HCT116 (cell line): ENCODE measurements around the gene TUBB4B. TPM values are rescaled to one million over a fixed set of nuclear protein-coding genes. Genes with fewer than 3 reads are reported as not detected.

ENCODE experiments used
- ATAC-seq: fragments of 200-7000 bp; cut with Tn5 transposase; 2 replicates; pipeline ENCODE4 v1.9.1; 2020; ENCODE audit warnings: mild to moderate bottlenecking, moderate library complexity
- BruUV-seq: library from RNA; stranded (reverse); fragments of 400-500 nt; replicated peaks from 2 replicates; lab custom pipeline; 2021; lab: Mats Ljungman, UMichigan
- CTCF ChIA-PET: fragments of 300-600 bp; sonication (Branson Sonifier 250); formaldehyde crosslinking; loops from one replicate; lab custom pipeline; 2021; ENCODE audit warnings: antibody characterized with exemption; lab: Charles Lee
- POLR2A ChIA-PET: fragments of 300-600, 350-600 bp; sonication (Branson Sonifier 250); formaldehyde crosslinking; loops from one replicate; lab custom pipeline; 2021; ENCODE audit warnings: antibody characterized with exemption; lab: Charles Lee
- RAD21 ChIA-PET, 2 experiments: fragments of 300-600 bp; sonication (Branson Sonifier 250); formaldehyde crosslinking; loops; one replicate each; lab custom pipeline; 2023; ENCODE audit warnings: low total read pairs in 2 of 2; ENCODE audit not compliant: uncharacterized antibody in 2 of 2, unreplicated experiment in 2 of 2, low non-redundant PET in 1 of 2; lab: Charles Lee
- DNase-seq: peaks from one replicate; pipeline ENCODE4 v3.0.0-alpha.2; 2010; ENCODE audit warnings: low read depth, low spot score
- H2AFZ ChIP-seq: fragments of 200-600 bp; shearing (Covaris generic), sonication (generic); 2 replicates; pipeline ENCODE4 v1.6.1; 2017; ENCODE audit warnings: low read depth, mixed run types, mixed read lengths, antibody characterized with exemption, low read length; ENCODE audit not compliant: poor library complexity, severe bottlenecking
- H3K27ac ChIP-seq: 2 replicates; pipeline ENCODE4 v1.5.1; 2012; ENCODE audit warnings: low read depth, low read length
- H3K27me3 ChIP-seq: fragments of 200-600 bp; sonication (generic); 2 replicates; pipeline ENCODE4 v1.6.1; 2016; ENCODE audit warnings: mixed run types, low read length, mixed read lengths; ENCODE audit not compliant: insufficient read depth
- H3K36me3 ChIP-seq, 2 experiments: fragments of 200-500 bp in 1 of 2; fragments of 200-600 bp in 1 of 2; sonication (Bioruptor generic) in 1 of 2; sonication (generic) in 1 of 2; 2 replicates each; pipeline versions ENCODE4 v1.5.1 to v1.6.1; 2014 to 2016; ENCODE audit warnings: low read length in 2 of 2, inconsistent platforms in 1 of 2, mixed read lengths in 1 of 2, mixed run types in 1 of 2; ENCODE audit not compliant: insufficient read depth in 2 of 2, control insufficient read depth in 1 of 2
- H3K4me1 ChIP-seq, 2 experiments: fragments of 200-600 bp in 1 of 2; sonication (generic) in 1 of 2; 2 replicates each; pipeline versions ENCODE4 v1.5.1 to v1.6.1; 2012 to 2017; ENCODE audit warnings: low read length in 2 of 2, inconsistent platforms in 1 of 2, mild to moderate bottlenecking in 1 of 2, mixed read lengths in 1 of 2, mixed run types in 1 of 2, moderate library complexity in 1 of 2; ENCODE audit not compliant: insufficient read depth in 2 of 2, control insufficient read depth in 1 of 2
- H3K4me2 ChIP-seq: fragments of 200-600 bp; sonication (generic); 2 replicates; pipeline ENCODE4 v1.6.1; 2017; ENCODE audit warnings: mixed run types, low read length, mixed read lengths
- H3K4me3 ChIP-seq, 2 experiments: fragments of 200-600 bp in 1 of 2; sonication (generic) in 1 of 2; replicated peaks in 1 of 2; 2 replicates each; pipeline ENCODE4 v1.5.1; 2011 to 2016; ENCODE audit warnings: low read length in 2 of 2, control low read depth in 1 of 2, low read depth in 1 of 2, mild to moderate bottlenecking in 1 of 2, mixed read lengths in 1 of 2, mixed run types in 1 of 2
- H3K79me2 ChIP-seq: fragments of 200-600 bp; sonication (generic); 2 replicates; pipeline ENCODE4 v1.6.1; 2017; ENCODE audit warnings: mild to moderate bottlenecking, mixed run types, low read length, moderate library complexity, mixed read lengths; ENCODE audit not compliant: insufficient read depth
- H3K9ac ChIP-seq: fragments of 200-600 bp; sonication (generic); 2 replicates; pipeline ENCODE4 v1.6.1; 2016; ENCODE audit warnings: low read length, mixed read lengths
- H3K9me2 ChIP-seq: fragments of 200-600 bp; sonication (generic), shearing (Covaris generic); 2 replicates; pipeline ENCODE4 v1.6.1; 2017; ENCODE audit warnings: mixed run types, mild to moderate bottlenecking, moderate library complexity; ENCODE audit not compliant: insufficient read depth
- H3K9me3 ChIP-seq, 2 experiments: fragments of 200-500 bp in 1 of 2; fragments of 200-600 bp in 1 of 2; sonication (Bioruptor generic) in 1 of 2; sonication (generic) in 1 of 2; 2 replicates each; pipeline ENCODE4 v1.6.1; 2014 to 2017; ENCODE audit warnings: low read length in 2 of 2, mixed read lengths in 2 of 2, inconsistent platforms in 1 of 2, low read depth in 1 of 2, mild to moderate bottlenecking in 1 of 2, mixed run types in 1 of 2, moderate library complexity in 1 of 2; ENCODE audit not compliant: control insufficient read depth in 1 of 2, insufficient read depth in 1 of 2
- H4K20me1 ChIP-seq: fragments of 200-600 bp; sonication (generic), shearing (Covaris generic); 2 replicates; pipeline ENCODE4 v1.6.1; 2017; ENCODE audit warnings: mixed run types, mild to moderate bottlenecking, moderate library complexity; ENCODE audit not compliant: insufficient read depth
- CBX3 ChIP-seq: IDR thresholded peaks from 2 replicates; pipeline ENCODE4 v1.6.1; 2012; ENCODE audit warnings: low read depth
- CEBPB ChIP-seq: IDR thresholded peaks from 2 replicates; pipeline ENCODE4 v1.6.1; 2012; ENCODE audit warnings: low read depth
- EGR1 ChIP-seq: IDR thresholded peaks from 2 replicates; pipeline ENCODE4 v1.6.1; 2012; ENCODE audit warnings: low read depth
- EZH2 ChIP-seq: fragments of 200-600 bp; sonication (generic); IDR thresholded peaks from 2 replicates; pipeline ENCODE4 v1.6.1; 2017; ENCODE audit warnings: antibody characterized with exemption, mixed run types
- EZH2phosphoT487 ChIP-seq: fragments of 200-600 bp; IDR thresholded peaks from 2 replicates; pipeline ENCODE4 v1.6.1; 2018; ENCODE audit warnings: antibody characterized with exemption, borderline replicate concordance
- FOSL1 ChIP-seq: IDR thresholded peaks from 2 replicates; pipeline ENCODE4 v1.6.1; 2012; ENCODE audit warnings: low read depth
- JUND ChIP-seq: IDR thresholded peaks from 2 replicates; pipeline ENCODE4 v1.6.1; 2012
- POLR2A ChIP-seq: IDR thresholded peaks from 2 replicates; pipeline ENCODE4 v1.7.0; 2011; ENCODE audit warnings: borderline replicate concordance; ENCODE audit not compliant: insufficient read depth, insufficient read length; ENCODE audit errors: extremely low read depth
- POLR2AphosphoS5 ChIP-seq: IDR thresholded peaks from 2 replicates; pipeline ENCODE4 v1.6.1; 2011; ENCODE audit warnings: mild to moderate bottlenecking, low read depth, low read length, moderate library complexity
- SP1 ChIP-seq: IDR thresholded peaks from 2 replicates; pipeline ENCODE4 v1.6.1; 2012; ENCODE audit warnings: low read depth
- SRF ChIP-seq: IDR thresholded peaks from 2 replicates; pipeline ENCODE4 v1.6.1; 2012; ENCODE audit warnings: low read depth
- ZNF274 ChIP-seq: fragments of 200-500 bp; sonication (Bioruptor generic); IDR thresholded peaks from 2 replicates; pipeline ENCODE4 v1.6.1; 2014; ENCODE audit warnings: mild to moderate bottlenecking, low read depth, low read length, inconsistent platforms
- intact Hi-C: fragments of 100-400 bp; cut with micrococcal nuclease; formaldehyde crosslinking; loops from 2 replicates; pipeline ENCODE4 v1.10.0; 2022
- total RNA-seq: library from RNA; stranded (reverse); gene quantifications from one replicate; pipeline ENCODE4 v1.2.1, GENCODE V29; 2021; ENCODE audit not compliant: unreplicated experiment
- TF ChIP-seq, protein P1 (sequence below): IDR thresholded peaks from 2 replicates; pipeline ENCODE4 v1.6.1; 2012
- TF ChIP-seq, protein P2 (sequence below): IDR thresholded peaks from 2 replicates; pipeline ENCODE4 v1.6.1; 2011; ENCODE audit warnings: mild to moderate bottlenecking, low read length, moderate library complexity; ENCODE audit not compliant: insufficient replicate concordance; ENCODE audit errors: extremely low read depth

The TUBB4B gene
- total RNA-seq, 1 experiment from 2014 or later, result 502 TPM

DNA sequence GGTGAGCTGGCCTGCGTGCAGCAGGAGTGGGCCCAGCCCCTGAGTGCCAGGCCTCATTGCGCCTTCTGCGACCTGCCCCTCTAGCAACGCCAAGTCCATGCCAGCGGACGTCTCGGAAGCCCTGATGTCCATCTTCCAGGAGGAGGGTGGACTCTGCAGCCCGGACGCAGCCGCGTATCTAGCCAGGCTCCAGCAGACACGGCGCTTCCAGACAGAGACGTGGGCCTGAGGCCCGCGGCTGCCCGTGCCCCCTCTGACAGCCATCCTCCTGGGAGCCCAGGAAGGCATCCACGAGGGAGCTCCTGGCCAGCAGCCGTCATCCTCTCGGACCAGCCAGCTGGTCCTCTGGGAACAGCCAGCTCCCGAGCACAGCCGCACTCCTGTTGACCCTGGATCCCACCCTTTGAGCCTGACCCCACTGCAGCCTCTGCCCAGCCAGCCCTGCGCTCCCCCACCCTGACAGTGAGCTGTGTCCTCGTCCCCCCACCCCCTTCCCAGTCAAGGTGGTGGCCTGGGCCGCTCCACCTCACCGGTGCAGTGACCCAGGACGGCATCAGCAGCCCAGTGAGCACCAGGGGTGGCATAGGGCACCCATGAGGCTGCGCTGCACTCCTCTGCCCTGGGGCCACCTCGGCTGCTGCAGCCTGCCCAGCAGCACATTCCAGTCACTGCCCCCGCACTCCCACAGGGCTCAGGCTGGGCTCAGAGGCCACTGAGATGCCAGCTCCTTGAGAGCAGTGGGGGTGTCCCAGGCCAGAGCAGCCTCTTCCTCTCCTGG lies 24.7 kb upstream of the TUBB4B start:
- intact Hi-C loops, result no loop called here
- no peaks in the 10 kb centered on the region for H4K20me1 ChIP-seq
- no peak overlapping the region for H2AFZ ChIP-seq
- peaks cover 28 to 53% of the 10 kb centered on the region in 2 experiments for H3K4me1 ChIP-seq
- ATAC-seq, result no peak
- ChIA-PET CTCF (interaction anchor here (0.7 to 1.7 kb wide), 3 partner anchors 11 to 20 kb away, joined by 3 to 8 read pairs (median 3); partner anchors contain the start of gene RNF224), POLR2A (interaction anchor here (0.7 to 1.8 kb wide), 2 partner anchors 10 to 53 kb away, joined by 5 to 6 read pairs; no protein-coding TSS in a partner anchor), RAD21 (no interaction called here)
- H3K9ac ChIP-seq, result peak overlapping the region; percentile 52; the same call in 1 of the 2 replicates
- H3K9me3 ChIP-seq, result no peaks in the 10 kb centered on the region
- BruUV-seq, result no TSS peak
- peak overlapping the region in 1 of 2 experiments; percentile 45; a peak in 2 of 4 replicates for H3K4me3 ChIP-seq
- H3K36me3 ChIP-seq, result no peaks in the 10 kb centered on the region
- no peaks in the 10 kb centered on the region for H3K27me3 ChIP-seq
- H3K9me2 ChIP-seq, result no peaks in the 10 kb centered on the region
- H3K79me2 ChIP-seq, result no peaks in the 10 kb centered on the region
- TF ChIP-seq, protein P1, sequence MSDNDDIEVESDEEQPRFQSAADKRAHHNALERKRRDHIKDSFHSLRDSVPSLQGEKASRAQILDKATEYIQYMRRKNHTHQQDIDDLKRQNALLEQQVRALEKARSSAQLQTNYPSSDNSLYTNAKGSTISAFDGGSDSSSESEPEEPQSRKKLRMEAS, result no peak
- TF ChIP-seq POLR2A (no peak), SP1 (no peak), ZNF274 (no peak), EZH2phosphoT487 (no peak), JUND (no peak), POLR2AphosphoS5 (no peak), EZH2 (no peak), CEBPB (no peak), SRF (no peak), FOSL1 (no peak), CBX3 (no peak), EGR1 (no peak)
- TF ChIP-seq, protein P2, sequence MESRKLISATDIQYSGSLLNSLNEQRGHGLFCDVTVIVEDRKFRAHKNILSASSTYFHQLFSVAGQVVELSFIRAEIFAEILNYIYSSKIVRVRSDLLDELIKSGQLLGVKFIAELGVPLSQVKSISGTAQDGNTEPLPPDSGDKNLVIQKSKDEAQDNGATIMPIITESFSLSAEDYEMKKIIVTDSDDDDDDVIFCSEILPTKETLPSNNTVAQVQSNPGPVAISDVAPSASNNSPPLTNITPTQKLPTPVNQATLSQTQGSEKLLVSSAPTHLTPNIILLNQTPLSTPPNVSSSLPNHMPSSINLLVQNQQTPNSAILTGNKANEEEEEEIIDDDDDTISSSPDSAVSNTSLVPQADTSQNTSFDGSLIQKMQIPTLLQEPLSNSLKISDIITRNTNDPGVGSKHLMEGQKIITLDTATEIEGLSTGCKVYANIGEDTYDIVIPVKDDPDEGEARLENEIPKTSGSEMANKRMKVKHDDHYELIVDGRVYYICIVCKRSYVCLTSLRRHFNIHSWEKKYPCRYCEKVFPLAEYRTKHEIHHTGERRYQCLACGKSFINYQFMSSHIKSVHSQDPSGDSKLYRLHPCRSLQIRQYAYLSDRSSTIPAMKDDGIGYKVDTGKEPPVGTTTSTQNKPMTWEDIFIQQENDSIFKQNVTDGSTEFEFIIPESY, result no peak
- H3K27ac ChIP-seq, result peak overlapping the region; percentile 94
- H3K4me2 ChIP-seq, result peak overlapping the region; percentile 77
- DNase-seq, result no peak
